Glutamatergic neuron (in vitro differentiated cells): ENCODE data around the gene NASP. TPM values are rescaled to one million over a fixed set of nuclear protein-coding genes. Genes with fewer than 3 reads are reported as not detected.

Experiments
- DNase-seq: peaks from one replicate; pipeline ENCODE4 v3.0.0; 2022
- H3K27ac Mint-ChIP-seq: one replicate; pipeline ENCODE4 v1.8.0; 2020; ENCODE audit warnings: mild to moderate bottlenecking, mixed read lengths, inconsistent platforms; ENCODE audit not compliant: unreplicated experiment
- H3K27me3 Mint-ChIP-seq: one replicate; pipeline ENCODE4 v1.8.0; 2020; ENCODE audit warnings: mild to moderate bottlenecking, moderate library complexity, mixed read lengths, inconsistent platforms; ENCODE audit not compliant: unreplicated experiment
- H3K36me3 Mint-ChIP-seq: one replicate; pipeline ENCODE4 v1.8.0; 2020; ENCODE audit warnings: mild to moderate bottlenecking, mixed read lengths, inconsistent platforms; ENCODE audit not compliant: unreplicated experiment
- H3K4me1 Mint-ChIP-seq: one replicate; pipeline ENCODE4 v1.8.0; 2020; ENCODE audit warnings: mild to moderate bottlenecking, low read depth, mixed read lengths, inconsistent platforms; ENCODE audit not compliant: unreplicated experiment
- H3K4me3 Mint-ChIP-seq: one replicate; pipeline ENCODE4 v1.8.0; 2020; ENCODE audit warnings: mild to moderate bottlenecking, mixed read lengths, inconsistent platforms; ENCODE audit not compliant: unreplicated experiment
- H3K9me3 Mint-ChIP-seq: one replicate; pipeline ENCODE4 v1.8.0; 2020; ENCODE audit warnings: mild to moderate bottlenecking, moderate library complexity, mixed read lengths, inconsistent platforms; ENCODE audit not compliant: unreplicated experiment
- CTCF ChIP-seq: fragments of 200-600 bp; sonication (generic); IDR thresholded peaks from one replicate; pipeline ENCODE4 v1.5.0; 2021; ENCODE audit not compliant: partially characterized antibody, unreplicated experiment
- total RNA-seq: library from RNA; stranded (reverse); fragmentation: NEBNext Ultra II Directional; extraction: Animal tissue kit (Norgen Biotek cat#: 25700); gene quantifications from one replicate; pipeline ENCODE4 v1.2.1, GENCODE V29; 2021; ENCODE audit not compliant: unreplicated experiment

The NASP gene
- total RNA-seq, 1 donor from 2014 or later, result 139 TPM

- no peak overlapping the region for H3K27ac Mint-ChIP-seq
- H3K27me3 Mint-ChIP-seq, result peaks cover 1% of the 10 kb centered on the region
- no peaks in the 10 kb centered on the region for H3K36me3 Mint-ChIP-seq
- no peaks in the 10 kb centered on the region for H3K4me1 Mint-ChIP-seq
- H3K9me3 Mint-ChIP-seq, result peaks cover 2% of the 10 kb centered on the region
- DNase-seq, result no peak
- no peak overlapping the region for H3K4me3 Mint-ChIP-seq
- TF ChIP-seq CTCF, result no peak
These were observed 75.4 kb downstream of the NASP start for GRCh38 chr1:45659222-45659621.

- H3K4me3 Mint-ChIP-seq, result no peak overlapping the region
- no peak for TF ChIP-seq CTCF
- peaks cover 1% of the 10 kb centered on the region for H3K27me3 Mint-ChIP-seq
- peaks cover 2% of the 10 kb centered on the region for H3K9me3 Mint-ChIP-seq
- H3K4me1 Mint-ChIP-seq, result no peaks in the 10 kb centered on the region
- no peaks in the 10 kb centered on the region for H3K36me3 Mint-ChIP-seq
- no peak for DNase-seq
- H3K27ac Mint-ChIP-seq, result no peak overlapping the region
These were observed 76.5 kb downstream of the NASP start for GRCh38 chr1:45660336-45660735.

GRCh38 chr1:45666836-45667235, 83.0 kb downstream of the NASP start:
- H3K9me3 Mint-ChIP-seq, result peaks cover 2% of the 10 kb centered on the region
- no peak for TF ChIP-seq CTCF
- H3K4me3 Mint-ChIP-seq, result no peak overlapping the region
- DNase-seq, result no peak
- H3K36me3 Mint-ChIP-seq, result no peaks in the 10 kb centered on the region
- H3K4me1 Mint-ChIP-seq, result peaks cover 3% of the 10 kb centered on the region
- no peaks in the 10 kb centered on the region for H3K27me3 Mint-ChIP-seq
- H3K27ac Mint-ChIP-seq, result no peak overlapping the region

- Mint-ChIP-seq H3K4me1 (peaks cover 3% of the 10 kb centered on the region), H3K4me3 (no peak overlapping the region), H3K36me3 (no peaks in the 10 kb centered on the region), H3K27me3 (no peaks in the 10 kb centered on the region), H3K27ac (no peak overlapping the region), H3K9me3 (peaks cover 2% of the 10 kb centered on the region)
- DNase-seq, result no peak
- TF ChIP-seq CTCF, result no peak
These were observed 83.7 kb downstream of the NASP start for GRCh38 chr1:45667321-45668111.

Other genes with a start within 250 kb of the NASP start
- gene TOE1, start 243.9 kb upstream of the NASP start, total RNA-seq, result 7.5 TPM
- gene MUTYH, start 243.6 kb upstream of the NASP start, total RNA-seq, result 33.7 TPM
- 3.3 TPM for gene TESK2, start 92.9 kb upstream of the NASP start, total RNA-seq
- 9.8 TPM for gene CCDC163, start 84.0 kb upstream of the NASP start, total RNA-seq
- 2.5 TPM for gene MMACHC, start 83.7 kb upstream of the NASP start, total RNA-seq
- 1,754 TPM for gene PRDX1, start 62.2 kb upstream of the NASP start, total RNA-seq
- gene AKR1A1, start 33.2 kb upstream of the NASP start, total RNA-seq, result 182 TPM
- gene CCDC17, start 40.0 kb downstream of the NASP start, total RNA-seq, result 3.8 TPM
- 103 TPM for gene GPBP1L1, start 102.5 kb downstream of the NASP start, total RNA-seq
- gene TMEM69, start 104.1 kb downstream of the NASP start, total RNA-seq, result 20.6 TPM
- 20.3 TPM for gene IPP, start 166.6 kb downstream of the NASP start, total RNA-seq
- gene MAST2, start 219.6 kb downstream of the NASP start, total RNA-seq, result 95.1 TPM